DND-41 (cell line): ENCODE results near the gene HELZ2.

ENCODE experiments used
- ATAC-seq: fragments of 200-7000 bp; cut with Tn5 transposase; 3 replicates; pipeline ENCODE4 v1.9.1; 2021; ENCODE audit warnings: low read depth; ENCODE audit not compliant: insufficient read depth
- DNase-seq: peaks from one replicate; pipeline ENCODE4 v3.0.0-alpha.2; 2020
- H2AFZ ChIP-seq: 2 replicates; pipeline ENCODE4 v1.6.0; 2012; ENCODE audit warnings: low read depth, low read length
- H3K27ac ChIP-seq: 2 replicates; pipeline ENCODE4 v1.5.1; 2012; ENCODE audit warnings: low read length, inconsistent platforms
- H3K27me3 ChIP-seq: fragments of 200-600 bp; sonication (generic); 2 replicates; pipeline ENCODE4 v1.6.0; 2012; ENCODE audit warnings: low read length, mild to moderate bottlenecking, inconsistent platforms; ENCODE audit not compliant: insufficient read depth, poor library complexity
- H3K36me3 ChIP-seq: 2 replicates; pipeline ENCODE4 v1.5.1; 2012; ENCODE audit warnings: low read length, inconsistent platforms; ENCODE audit not compliant: insufficient read depth
- H3K4me1 ChIP-seq: 2 replicates; pipeline ENCODE4 v1.5.1; 2012; ENCODE audit warnings: mild to moderate bottlenecking, low read length; ENCODE audit not compliant: insufficient read depth
- H3K4me2 ChIP-seq: 2 replicates; pipeline ENCODE4 v1.6.0; 2012; ENCODE audit warnings: mild to moderate bottlenecking, moderate library complexity, low read length, inconsistent platforms; ENCODE audit not compliant: insufficient read depth
- H3K4me3 ChIP-seq, 2 experiments: fragments of 200-600 bp in 1 of 2; shearing (Covaris generic) in 1 of 2; 2 replicates each; pipeline ENCODE4 v1.5.1; 2012 to 2016; ENCODE audit warnings: inconsistent platforms in 2 of 2, low read length in 2 of 2, mild to moderate bottlenecking in 2 of 2, low read depth in 1 of 2, moderate library complexity in 1 of 2
- H3K79me2 ChIP-seq: 2 replicates; pipeline ENCODE4 v1.6.0; 2012; ENCODE audit warnings: low read length, inconsistent platforms; ENCODE audit not compliant: insufficient read depth
- H3K9ac ChIP-seq: 2 replicates; pipeline ENCODE4 v1.6.0; 2012; ENCODE audit warnings: low read depth, mild to moderate bottlenecking, inconsistent platforms, low read length, moderate library complexity
- H3K9me3 ChIP-seq: 2 replicates; pipeline ENCODE4 v1.5.1; 2012; ENCODE audit warnings: low read length, moderate library complexity, mild to moderate bottlenecking, inconsistent platforms; ENCODE audit not compliant: insufficient read depth, severe bottlenecking
- H4K20me1 ChIP-seq: 2 replicates; pipeline ENCODE4 v1.6.0; 2012; ENCODE audit warnings: low read length; ENCODE audit not compliant: insufficient read depth
- EZH2 ChIP-seq: IDR thresholded peaks from 3 replicates; pipeline ENCODE4 v1.6.1; 2012; ENCODE audit warnings: borderline replicate concordance, low read depth, mild to moderate bottlenecking, moderate library complexity, low read length, inconsistent platforms; ENCODE audit not compliant: severe bottlenecking
- TF ChIP-seq, protein P1 (sequence below): IDR thresholded peaks from 2 replicates; pipeline ENCODE4 v1.5.1; 2012; ENCODE audit warnings: borderline replicate concordance, low read length, moderate library complexity, mild to moderate bottlenecking; ENCODE audit not compliant: poor library complexity, severe bottlenecking; ENCODE audit errors: extremely low read depth

Gene HELZ2

DNA sequence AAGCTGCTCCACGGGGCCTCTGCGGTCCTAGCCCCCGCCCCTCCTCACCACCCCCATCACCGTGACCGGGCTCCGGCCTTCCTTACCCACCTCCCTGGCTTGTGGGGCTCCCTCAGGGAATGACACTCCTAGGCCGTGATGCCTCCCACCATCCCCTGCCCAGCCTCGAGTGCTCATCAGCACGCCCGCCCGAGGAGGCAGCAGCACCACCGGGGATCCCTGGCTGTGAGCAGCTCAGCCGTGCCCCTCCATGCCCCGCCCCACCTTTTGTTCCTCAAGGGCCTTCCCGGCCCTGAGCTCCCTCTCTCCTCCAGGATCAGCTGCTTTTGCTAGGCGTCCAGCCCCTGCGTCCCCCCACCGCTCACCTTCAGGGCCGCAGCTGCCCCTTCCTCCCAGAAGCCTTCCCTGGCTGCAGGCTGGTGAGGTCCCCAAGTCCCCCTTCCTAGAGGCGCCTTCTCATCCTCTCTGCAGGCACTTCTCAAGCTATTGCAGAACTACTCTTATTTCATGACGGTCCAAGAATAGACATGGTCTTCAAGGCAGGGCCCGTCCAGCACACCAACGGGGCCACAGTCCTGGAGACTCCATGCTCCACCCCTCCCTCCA lies 17.1 kb downstream of the HELZ2 start:
- H3K4me2 ChIP-seq, result no peak overlapping the region
- no peak overlapping the region for H3K4me3 ChIP-seq
- no peaks in the 10 kb centered on the region for H3K79me2 ChIP-seq
- no peaks in the 10 kb centered on the region for H3K9me3 ChIP-seq
- no peak overlapping the region for H3K27ac ChIP-seq
- no peak for ATAC-seq
- H3K4me1 ChIP-seq, result peaks cover 30% of the 10 kb centered on the region
- H2AFZ ChIP-seq, result no peak overlapping the region
- peaks cover 9% of the 10 kb centered on the region for H4K20me1 ChIP-seq
- no peak overlapping the region for H3K9ac ChIP-seq
- H3K36me3 ChIP-seq, result no peaks in the 10 kb centered on the region
- no peak for DNase-seq
- no peaks in the 10 kb centered on the region for H3K27me3 ChIP-seq
- TF ChIP-seq EZH2, result no peak
- TF ChIP-seq, protein P1, sequence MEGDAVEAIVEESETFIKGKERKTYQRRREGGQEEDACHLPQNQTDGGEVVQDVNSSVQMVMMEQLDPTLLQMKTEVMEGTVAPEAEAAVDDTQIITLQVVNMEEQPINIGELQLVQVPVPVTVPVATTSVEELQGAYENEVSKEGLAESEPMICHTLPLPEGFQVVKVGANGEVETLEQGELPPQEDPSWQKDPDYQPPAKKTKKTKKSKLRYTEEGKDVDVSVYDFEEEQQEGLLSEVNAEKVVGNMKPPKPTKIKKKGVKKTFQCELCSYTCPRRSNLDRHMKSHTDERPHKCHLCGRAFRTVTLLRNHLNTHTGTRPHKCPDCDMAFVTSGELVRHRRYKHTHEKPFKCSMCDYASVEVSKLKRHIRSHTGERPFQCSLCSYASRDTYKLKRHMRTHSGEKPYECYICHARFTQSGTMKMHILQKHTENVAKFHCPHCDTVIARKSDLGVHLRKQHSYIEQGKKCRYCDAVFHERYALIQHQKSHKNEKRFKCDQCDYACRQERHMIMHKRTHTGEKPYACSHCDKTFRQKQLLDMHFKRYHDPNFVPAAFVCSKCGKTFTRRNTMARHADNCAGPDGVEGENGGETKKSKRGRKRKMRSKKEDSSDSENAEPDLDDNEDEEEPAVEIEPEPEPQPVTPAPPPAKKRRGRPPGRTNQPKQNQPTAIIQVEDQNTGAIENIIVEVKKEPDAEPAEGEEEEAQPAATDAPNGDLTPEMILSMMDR, result no peak

DNA sequence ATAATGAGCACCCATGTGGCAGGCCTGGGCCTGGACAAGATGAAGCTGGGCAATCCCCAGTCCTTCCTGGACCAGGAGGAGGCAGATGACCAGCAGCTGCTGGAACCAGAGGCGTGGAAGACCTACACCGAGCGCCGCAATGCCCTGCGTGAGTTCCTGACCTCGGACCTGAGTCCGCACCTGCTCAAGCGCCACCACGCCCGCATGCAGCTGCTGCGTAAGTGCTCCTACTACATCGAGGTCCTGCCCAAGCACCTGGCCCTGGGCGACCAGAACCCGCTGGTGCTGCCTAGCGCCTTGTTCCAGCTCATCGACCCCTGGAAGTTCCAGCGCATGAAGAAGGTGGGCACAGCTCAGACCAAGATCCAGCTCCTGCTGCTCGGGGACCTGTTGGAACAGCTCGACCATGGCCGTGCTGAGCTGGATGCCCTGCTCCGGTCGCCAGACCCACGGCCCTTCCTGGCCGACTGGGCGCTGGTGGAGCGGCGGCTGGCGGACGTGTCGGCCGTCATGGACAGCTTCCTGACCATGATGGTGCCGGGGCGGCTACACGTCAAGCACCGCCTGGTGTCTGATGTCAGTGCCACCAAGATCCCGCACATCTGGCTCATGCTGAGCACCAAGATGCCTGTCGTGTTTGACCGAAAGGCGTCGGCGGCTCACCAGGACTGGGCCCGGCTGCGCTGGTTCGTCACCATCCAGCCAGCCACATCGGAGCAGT lies 18.2 kb downstream of the HELZ2 start:
- H3K27me3 ChIP-seq, result no peaks in the 10 kb centered on the region
- no peak overlapping the region for H3K4me2 ChIP-seq
- no peak overlapping the region for H3K9ac ChIP-seq
- H3K9me3 ChIP-seq, result no peaks in the 10 kb centered on the region
- ATAC-seq, result no peak
- no peaks in the 10 kb centered on the region for H3K36me3 ChIP-seq
- H2AFZ ChIP-seq, result no peak overlapping the region
- TF ChIP-seq EZH2, result no peak
- TF ChIP-seq, protein P1, result no peak
- H3K27ac ChIP-seq, result no peak overlapping the region
- DNase-seq, result no peak
- H4K20me1 ChIP-seq, result peaks cover 9% of the 10 kb centered on the region
- H3K79me2 ChIP-seq, result no peaks in the 10 kb centered on the region
- peaks cover 32% of the 10 kb centered on the region for H3K4me1 ChIP-seq
- no peak overlapping the region for H3K4me3 ChIP-seq

DNA sequence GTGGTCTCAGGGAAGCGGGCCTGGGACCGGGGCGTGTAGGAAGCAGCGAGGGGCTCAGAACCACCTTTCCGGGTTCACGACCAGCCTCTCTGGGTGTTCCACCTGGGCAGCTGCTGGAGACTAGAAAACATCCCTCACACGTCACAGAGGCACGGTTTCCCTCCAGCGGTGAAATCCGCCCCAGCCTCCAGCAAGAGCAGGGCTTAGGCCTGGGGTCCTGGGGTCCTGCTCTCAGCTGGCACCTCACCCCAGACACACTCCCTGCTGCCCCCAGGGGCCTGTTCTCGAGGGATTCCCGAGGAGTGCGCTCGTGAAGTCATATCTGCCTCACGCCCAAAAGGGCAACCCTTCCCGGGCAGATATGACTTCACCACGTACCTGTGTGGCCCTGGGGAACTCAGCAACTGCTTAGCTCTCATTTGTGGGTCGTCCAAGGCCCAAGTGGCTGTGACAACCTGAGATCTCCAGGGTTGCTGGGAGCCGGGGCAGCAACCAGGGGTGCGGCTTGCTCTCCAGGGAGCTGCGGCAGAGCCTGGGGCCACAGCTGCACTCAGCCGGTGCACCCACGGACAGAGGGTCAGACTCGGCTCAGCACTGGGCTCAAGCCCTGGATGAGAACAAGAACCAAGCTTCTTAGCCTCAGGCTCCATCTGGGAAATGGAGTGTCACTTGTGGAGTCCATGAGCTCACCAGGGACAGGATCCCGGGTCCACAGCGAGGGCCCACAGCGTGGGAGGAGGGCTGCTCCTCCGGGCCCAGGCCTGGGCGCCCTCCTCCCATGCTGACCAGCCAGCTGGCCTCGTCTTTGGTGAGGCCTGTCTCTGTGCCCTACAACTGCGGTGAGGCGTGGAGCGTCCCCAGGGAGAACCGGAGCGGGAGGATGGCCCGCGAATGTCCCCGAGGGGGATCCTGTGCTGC lies 19.4 kb downstream of the HELZ2 start:
- ATAC-seq, result no peak
- no peak overlapping the region for H3K27ac ChIP-seq
- no peaks in the 10 kb centered on the region for H3K36me3 ChIP-seq
- no peaks in the 10 kb centered on the region for H3K9me3 ChIP-seq
- H3K27me3 ChIP-seq, result no peaks in the 10 kb centered on the region
- TF ChIP-seq, protein P1, result no peak
- TF ChIP-seq EZH2, result no peak
- H2AFZ ChIP-seq, result no peak overlapping the region
- no peaks in the 10 kb centered on the region for H3K79me2 ChIP-seq
- peak overlapping the region in 1 of 2 experiments; percentile 59; a peak in 2 of 4 replicates for H3K4me3 ChIP-seq
- peak overlapping the region; percentile 57; the same call in 1 of the 2 replicates for H3K9ac ChIP-seq
- no peak for DNase-seq
- peaks cover 32% of the 10 kb centered on the region for H3K4me1 ChIP-seq
- peaks cover 9% of the 10 kb centered on the region for H4K20me1 ChIP-seq
- H3K4me2 ChIP-seq, result peak overlapping the region; percentile 84
